GM18867 (cell line): ENCODE measurements around the gene ANKRD39.

Source experiments
- ATAC-seq: cut with Tn5 transposase; IDR thresholded peaks from one replicate; pipeline ENCODE4 v1.9.1; 2021; ENCODE audit warnings: mild to moderate bottlenecking, moderate library complexity; ENCODE audit not compliant: unreplicated experiment

The ANKRD39 gene

DNA sequence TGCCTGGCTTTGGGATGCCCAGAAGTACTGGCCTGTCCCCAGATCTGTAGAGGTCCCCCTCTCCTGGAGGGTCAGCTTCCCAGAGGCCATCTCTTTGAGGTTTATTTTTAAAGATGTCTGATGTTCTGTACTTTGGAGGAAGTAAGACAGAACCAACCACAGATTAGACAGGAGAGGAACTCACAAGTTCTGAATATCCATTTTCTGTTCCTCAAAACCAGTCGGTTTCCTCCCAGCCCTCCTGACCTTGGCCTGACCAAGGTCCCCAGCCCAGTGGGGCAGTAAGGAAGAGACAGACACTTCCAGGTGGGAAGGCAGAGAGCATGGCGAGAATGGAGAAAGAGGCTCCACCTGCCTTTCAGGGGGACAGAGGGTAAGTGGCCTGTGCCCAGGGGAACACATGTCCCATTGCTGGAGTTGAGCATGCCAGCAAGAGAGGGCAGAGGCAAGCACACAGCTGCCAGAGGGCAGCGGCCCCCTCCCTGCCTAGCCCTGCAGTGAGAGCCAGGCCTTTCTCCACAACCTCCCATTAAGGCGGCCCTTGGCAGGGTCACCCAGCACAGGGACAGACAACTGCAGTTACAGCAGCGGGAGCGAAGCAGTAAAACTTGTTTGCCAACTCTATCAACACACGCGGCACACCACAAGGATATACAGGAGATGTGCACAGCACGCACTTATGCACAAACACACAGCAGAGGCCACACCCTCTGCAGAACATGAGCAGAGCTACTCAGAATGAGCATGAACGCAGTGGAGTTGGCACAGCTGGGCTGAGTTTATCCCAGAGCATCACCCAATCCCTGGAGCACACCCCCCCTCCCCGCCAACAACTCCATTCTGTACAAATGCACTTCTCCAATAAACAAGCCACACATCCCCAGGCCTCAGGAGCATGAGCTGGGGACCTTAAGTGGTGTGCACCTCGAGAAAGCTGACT is 30.5 kb upstream of the ANKRD39 start:
- ATAC-seq, result no peak

DNA sequence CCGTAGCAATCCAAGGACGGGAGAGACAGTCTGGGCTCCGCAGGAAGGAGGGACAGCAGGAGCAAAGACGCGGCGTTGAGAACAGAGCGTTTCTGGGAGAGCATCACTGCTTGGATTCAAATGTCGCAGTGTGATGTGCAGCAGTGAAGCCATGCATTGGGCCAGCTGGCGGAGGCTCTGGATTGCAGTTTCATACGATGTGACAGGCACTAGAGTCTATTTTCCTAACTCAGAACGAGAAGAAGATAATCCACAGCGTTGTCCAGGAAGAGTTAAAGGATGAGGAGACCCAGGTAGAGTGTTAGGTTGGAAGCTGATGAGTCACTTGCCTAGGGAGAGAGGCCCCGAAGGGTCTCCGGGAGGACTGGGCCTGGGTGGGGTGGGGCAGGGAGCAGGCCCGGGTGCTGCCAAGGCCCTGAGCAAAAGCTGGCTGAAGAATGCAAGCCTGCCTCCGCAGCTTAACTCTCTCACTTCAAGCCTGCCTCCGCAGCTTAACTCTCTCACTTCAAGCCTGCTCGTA is 29.7 kb upstream of the ANKRD39 start:
- no peak for ATAC-seq

DNA sequence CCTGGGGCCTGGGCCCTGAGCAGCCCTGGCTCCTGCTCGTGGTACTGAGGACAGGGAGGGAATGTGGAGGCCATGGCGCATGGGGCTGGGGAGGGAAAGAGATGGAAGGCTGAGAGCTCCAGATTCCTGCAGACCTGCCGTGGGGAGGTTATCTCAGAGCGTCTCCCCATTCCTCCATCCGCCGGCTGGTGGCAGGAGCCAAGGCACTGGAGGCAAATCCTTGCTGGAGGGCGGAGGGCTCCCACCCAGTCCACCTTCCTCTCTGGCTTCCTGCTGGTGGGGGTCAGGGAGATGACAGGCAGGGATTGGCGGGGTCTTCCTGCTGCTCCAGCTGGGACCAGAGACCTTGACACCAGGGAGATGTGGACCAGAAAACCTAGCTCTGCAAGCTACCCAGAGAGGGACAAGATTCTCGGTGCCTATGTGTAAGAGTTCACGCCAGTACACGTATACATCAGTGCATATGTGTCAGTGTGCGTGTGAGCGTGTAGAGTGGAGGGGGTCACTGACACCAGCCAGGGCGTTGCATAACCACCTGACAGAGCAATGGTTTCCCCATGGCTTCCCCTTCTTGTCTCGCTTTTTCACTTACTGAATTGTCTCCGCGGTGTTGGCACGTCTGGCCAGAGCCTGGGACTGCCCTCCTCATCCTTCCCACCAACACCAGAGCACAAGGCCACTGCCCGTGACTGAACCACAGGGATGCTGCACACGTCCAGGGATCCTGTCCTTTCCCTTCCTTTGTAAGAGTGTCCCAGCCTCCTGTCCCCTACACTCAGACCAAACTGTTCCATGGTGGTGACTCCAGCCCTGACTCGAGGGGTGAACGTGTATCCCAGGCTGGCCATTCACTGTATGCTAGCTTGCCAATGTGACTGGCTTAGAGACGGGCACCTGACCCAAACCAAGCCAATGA is 27.9 kb upstream of the ANKRD39 start:
- no peak for ATAC-seq

DNA sequence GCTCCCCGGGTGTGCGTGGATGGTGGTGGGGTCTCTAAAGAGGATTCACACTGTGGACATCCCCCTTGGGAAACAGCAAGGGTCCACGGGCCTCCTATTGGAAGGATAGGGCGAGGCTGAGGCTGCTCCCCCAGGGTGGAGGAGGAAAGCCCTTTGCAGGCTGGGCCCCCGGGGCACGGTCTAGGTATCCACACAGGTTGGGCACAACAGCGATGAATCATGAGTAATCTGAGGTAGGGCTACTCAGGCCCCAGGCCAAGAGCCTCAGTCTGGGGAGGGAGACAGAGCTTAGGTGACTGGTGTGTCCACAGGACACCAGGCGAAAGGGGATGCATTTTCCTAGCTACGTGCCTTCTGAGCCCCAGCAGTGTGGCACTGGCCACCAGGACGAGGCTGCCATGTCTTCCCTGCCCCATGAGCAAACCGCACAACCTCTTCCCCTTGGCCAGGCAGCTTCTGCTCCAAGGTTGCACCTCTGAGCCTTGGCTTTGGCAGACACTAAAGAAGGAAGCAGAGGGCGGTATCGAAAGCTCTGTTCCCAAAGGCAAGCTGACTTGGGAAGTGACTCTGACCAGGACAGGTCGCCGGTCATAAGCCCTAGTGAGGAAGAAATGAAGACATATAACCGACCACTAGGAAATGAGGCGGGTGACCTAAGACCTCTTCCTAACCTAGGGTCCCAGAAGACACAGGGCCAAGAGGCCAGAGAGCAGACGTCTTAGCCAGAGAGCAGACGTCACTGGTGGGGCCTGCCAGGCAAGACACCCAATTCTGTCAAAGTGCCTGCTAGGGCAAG is 26.7 kb upstream of the ANKRD39 start:
- ATAC-seq, result no peak

DNA sequence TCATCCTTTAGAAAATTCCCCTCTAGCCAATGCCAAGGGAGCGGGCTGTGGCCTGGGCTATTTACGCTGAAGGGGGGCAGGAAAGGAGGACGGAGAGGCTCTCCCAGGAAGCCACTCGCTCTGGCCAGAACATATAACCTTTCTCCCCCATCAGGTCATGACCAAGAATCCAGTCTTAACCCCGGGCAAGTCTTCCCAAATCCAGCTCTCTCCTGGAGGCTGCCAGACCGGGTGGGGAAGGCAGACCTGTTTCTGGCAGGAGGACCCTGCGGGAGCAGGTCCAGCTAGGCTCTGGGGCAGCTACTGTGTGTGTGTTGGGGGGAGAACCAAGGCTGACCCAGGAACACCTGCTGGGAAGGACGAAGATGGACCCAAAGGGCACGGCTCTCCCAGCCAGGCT is 25.5 kb upstream of the ANKRD39 start:
- ATAC-seq, result no peak

DNA sequence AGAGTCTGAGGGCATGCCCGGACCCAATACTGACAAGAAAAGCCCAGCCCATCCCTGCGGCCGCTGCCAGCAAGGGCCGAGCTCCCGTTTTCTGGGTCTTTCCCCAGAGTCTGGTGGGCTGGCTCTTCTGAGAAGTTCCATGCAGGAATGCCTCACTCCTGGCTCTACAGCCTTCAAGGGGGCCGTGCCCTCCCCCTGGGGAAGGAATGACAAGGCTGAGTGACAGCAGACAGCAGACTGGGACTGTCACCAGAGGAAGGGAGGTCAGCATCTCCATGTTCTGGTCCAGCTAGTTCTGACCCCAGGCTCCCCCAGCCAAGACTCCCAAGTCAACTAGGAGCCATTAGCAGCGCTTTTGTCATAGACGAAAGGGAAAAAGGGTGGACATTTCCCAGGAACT is 25.1 kb upstream of the ANKRD39 start:
- no peak for ATAC-seq

DNA sequence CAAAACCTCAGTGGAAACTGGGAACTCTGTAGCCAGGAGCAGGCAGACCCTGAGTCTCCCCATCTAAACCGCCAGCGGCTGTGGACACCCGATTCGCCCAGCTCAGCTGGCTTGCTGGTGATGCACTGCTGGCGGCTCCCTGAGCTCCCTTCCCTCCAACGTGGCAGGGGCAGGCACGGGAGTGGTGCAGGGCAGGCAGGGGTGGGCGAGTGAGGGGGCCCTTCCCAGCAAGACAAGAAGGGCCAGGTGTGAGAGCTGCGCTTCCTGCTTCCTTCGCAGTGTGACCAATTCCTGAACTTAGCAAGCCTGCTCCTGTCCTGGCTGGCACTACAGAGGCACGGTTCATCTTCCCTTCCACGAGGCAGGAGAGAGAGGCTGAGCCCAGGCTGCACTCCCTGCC is 24.4 kb upstream of the ANKRD39 start:
- ATAC-seq, result no peak

DNA sequence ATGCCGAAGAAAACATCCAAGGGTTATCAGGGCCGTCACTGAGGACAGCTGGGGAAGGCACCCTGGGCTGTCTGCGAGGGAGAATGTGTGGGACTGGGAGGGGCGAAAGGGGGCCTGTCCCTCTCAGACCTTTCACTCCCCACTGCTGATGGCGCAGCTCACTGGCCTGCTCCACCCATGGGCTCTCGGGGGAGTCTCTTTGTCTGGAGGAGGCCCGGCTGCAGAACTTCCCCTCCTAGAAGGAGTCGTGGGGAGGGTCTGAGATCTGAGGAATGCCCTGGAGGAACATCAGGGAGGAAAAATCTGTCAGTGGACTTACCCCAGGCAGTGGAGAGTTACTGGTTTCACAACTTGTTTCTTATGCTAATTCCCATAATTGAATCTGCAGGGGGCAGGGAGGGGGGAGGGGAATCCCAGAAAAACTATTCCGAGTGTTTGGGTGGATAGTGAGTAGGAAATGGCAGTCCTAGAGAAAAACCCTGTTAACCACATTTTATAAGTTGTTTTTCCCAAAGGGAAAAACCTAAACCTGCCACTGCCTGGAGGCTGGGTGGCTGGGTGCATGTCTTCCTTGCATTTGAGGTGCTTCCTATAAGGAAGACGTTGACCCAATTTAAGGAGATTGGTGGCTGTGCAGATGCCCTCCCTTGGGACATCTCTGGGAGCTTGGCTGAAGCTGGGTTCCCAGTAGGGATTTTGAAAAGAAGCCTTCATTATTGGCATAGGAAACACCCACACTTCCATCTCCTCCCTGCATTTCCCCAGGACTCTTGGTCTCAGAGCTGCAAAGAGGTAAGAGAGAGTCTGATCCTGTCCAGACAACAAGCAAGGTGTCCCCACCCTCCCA is 23.8 kb upstream of the ANKRD39 start:
- no peak for ATAC-seq

DNA sequence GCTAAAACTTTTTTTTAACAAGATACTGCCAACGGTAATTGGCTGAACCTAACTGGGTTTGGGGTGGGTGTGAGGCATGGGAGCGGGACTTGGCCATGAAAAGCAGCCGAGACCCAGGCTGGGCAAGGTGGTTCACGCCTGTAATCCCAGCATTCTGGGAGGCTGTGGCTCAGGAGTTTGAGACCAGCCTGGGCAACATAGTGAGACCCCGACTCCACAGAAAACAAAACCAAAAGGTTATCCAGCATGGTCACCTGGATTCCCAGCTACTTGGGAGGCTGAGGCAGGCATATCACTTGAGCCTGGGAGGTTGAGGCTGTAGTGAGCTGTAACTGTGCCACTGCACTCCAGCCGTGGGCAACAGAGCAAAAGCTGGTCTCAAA is 23.1 kb upstream of the ANKRD39 start:
- no peak for ATAC-seq

DNA sequence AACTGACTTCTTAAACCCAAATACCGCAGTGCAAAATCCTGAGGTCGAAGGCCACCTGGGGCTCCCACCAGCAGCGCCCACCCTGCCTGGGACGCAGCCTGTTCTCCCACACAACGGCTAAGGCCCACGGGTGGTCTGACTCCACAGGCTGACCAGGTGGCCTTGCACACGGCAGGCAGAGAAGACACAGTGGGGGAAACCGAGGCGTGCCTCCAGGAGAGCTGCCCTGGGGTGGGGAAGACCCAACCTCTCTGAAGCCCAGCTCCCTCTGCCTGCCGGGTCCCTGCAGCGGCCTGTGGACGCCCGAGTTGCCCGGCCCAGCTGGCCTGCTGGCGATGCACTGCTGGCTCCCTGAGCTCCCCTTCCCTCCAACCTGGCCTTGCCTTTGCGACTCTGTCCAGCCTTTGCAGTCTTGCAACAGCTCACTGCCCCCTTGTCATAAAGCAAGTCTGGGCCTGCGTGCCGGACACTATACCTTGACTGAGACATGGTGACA is 21.8 kb upstream of the ANKRD39 start:
- no peak for ATAC-seq

DNA sequence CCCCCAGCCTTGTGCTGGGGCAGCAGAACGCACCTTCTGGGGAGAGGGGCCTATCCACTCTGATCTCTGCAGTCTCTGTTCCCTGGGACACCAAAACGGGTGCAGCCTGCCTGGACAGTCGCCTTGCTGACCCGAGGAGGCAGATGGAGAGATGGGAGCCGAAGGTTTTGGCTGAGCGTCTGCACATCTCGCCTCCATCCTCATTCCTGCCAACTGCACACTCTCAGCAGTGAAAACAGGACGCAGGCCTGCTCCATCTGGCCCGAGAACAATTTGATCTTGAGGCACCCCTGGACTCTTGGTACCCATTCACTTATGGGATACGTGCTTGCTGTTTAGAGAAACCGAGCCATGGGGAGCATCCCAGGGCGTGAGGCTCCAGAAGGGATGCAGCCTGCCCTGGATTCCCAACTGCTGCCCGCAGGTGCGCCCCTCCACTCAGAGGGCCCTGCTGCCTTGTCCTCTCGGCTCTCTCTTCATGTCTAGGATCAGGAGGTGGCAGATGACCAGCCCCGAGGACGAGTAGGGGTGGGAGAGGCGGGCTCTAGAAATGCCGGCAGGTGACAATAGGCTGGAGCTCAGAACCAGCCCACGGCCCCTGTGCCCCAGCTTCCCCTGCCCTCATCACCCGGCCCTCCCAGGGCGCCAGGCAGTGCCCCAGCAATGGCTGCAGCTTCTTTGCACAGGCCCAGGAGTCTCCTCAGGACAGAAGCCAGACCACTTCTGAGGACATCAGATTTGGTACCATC is 21.2 kb upstream of the ANKRD39 start:
- no peak for ATAC-seq

DNA sequence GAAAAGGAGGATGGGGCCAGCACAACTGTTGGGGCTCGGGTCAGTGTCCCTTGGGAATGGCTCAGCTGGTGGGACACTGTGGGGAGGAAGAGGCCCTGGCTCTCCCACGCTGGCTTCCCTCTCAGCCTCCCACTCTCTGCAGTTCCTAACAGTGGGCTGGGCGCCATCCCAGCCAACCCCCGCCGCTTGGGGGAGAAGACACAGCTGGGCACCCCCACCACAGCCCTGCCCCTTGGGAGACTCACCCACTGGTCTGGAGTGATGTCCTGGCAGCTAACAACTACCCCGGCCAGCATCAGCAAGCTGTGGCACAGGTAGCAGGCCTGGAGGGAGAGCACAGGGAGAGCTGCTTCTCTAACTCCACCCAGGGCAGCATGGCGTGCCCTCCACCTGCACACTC is 20.4 kb upstream of the ANKRD39 start:
- ATAC-seq, result no peak

DNA sequence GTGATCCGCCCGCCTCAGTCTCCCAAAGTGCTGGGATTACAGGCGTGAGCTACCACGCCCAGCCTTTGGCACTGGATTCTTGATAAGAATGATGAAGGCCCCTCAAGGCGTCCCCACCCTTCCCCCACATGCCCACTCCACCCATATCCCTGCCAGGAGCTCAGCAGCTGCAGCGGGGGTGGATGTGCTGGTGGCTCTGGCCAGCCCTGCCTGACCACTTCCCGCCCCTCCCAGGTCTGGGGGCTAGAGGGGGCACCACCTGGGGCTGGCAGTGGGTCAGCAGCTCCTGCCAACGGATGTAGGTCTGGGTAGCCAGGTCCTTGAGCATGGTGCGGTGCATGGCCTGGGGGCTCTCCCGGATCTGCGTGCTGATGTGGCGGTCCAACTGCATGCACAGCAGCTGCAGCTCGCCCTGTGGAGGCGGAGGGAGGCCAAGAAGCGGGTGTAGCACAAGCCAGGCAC is 19.8 kb upstream of the ANKRD39 start:
- no peak for ATAC-seq

DNA sequence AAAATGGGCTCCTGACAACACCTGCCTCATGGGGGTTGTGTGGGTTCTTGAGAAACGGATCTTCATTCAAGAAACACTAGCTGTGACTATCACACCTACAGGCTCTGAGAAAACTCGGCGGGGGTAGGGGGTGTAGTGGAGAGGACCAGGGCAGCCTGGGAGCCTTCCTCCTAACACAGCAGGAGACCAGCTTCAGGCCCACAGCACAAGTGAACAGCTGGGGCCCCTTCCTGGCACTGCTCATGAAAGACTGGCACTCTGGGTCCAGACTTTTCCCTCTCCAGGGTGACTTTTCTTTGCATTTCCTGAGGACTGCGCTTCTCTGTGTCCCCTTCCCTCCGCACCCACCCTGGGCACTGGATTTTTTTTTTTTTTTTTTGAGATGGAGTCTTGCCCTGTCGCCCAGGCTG is 19.2 kb upstream of the ANKRD39 start:
- no peak for ATAC-seq

DNA sequence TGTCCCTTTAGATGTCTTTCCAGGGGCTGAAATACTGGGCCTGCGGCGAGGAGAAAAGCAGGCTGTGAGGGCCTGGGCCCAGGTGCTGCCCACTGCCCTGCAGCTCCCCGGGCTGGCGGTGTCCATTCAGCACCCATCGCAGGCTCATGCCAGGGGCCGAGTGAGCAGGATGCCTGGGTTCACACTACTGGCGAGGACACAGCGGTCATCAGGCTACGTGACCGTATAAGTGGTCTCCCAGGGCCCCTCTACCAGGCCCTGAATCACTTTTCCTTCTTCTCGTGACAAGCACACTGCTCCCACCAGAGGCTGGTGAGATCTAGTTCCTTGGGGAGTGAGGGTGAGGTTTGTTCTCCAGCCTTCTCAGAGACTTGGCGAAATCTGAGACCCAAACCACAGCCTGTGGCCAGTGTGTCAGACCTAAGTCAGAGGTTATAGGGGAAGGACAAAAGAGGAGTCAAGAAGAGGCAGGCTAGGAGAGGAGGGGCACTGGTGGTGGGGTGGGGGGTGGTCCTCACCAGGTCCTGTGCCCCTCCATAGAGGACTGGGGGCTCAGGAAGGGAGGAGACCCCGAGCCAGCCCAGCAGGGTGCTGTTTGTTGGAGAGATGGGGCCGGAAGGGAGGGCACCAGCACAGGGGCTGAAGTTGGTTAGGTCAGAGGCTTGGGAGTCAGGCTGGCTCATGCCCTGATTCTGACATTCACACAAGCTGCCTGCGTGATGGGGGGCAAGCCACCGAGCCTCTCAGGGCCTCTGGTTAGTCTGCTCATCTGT is 18.6 kb upstream of the ANKRD39 start:
- no peak for ATAC-seq

DNA sequence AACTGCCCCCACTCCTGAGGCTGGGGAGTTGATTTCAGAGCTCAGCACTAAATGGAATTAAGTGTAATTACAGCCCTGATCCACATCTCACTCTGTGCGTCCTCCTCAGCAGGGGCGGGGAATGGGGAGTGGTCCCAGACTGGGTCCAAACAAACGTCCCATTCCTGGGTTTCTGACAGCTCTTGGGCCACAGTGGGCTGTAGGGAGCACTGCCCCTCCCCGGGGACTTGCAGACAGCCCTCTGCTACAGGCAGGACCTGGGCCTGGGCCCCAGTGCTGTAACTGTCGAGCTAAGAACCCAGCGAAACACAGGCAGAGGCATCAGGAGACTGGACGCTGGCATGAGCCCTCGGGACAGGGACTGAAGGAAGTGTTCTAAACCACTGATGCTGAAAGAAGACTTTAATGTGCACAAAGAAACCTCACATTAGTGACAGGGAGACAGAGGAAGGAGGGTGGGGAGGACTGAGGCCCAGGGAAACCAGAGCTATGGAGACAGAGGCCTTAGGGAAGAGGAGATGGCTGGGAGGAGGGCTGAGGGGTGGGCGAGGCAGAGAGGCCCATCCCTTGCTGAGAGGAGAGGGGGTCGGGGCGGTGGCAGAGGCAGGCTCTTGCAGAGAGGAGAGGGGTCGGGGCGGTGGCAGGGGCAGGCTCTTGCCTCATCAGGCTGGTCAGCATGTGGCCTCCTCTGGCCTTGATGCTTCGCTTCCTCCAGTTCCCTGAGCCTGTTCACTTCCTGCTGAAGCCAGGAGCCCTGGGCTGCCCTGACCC is 17.9 kb upstream of the ANKRD39 start:
- no peak for ATAC-seq

DNA sequence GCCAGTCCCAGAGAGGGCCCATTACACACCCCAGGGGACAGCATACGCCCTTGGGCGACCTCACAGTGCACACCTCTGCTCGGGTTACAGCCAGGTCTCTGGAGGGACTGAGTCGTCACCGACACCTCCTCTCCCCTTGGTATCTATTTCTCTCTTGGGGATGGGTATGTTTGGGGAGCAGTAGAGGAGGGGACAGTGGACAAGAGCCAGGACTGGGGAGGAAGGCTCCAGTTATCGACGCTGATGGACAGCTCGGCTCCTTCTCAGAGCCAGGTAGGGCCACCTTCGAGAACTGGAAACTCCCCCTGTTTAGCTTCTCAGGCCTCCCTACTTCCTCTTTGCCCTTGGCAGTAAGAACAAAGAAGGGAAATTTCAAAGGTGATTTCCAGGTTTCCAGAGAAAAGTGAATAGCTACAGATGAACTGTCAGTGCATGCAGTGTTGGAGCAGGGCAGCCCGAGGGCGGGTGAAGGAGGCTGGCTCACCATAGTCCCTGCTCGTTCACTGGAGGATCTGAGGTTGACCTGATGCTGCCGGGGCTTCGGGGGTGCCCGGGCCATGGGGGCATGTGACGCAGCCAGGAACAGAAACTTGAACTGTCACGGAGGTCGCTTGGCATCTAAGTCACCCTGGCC is 16.5 kb upstream of the ANKRD39 start:
- peak; percentile 44 for ATAC-seq
